ENCODE results near the gene MLIP. TPM values are rescaled to one million over a fixed set of nuclear protein-coding genes. Genes with fewer than 3 reads are reported as not detected.
"Not testable (repeated sequence)": the region's sequence is repeated elsewhere in the genome, so short reads cannot be mapped to it uniquely, and the experiment has no call there.

MLIP gene
- total RNA-seq, 1 experiment from 2014 or later = not detected

DNA sequence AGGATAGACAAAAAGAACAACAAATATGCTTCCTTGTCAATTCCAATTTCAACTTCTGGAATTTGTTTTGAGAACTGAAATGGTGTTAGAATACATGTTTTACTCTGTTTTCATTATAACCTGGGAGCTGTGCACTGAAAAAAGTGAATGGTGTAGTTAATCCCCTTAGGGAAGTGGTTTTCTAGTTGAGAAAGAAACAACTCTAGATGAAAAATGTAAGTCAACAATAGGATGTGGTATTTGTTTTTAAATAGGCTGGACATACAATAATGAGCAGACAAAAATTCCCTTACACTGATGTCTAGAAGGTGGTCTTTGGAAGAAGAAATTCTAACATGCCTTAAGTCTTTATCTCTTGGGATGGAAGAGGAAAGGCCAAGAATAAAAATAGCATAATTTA, 137.1 kb downstream of the MLIP start:
- CTCF ChIA-PET = interaction anchor here (1.7 kb wide), 1 partner anchor 262 kb away, joined by 4 read pairs; no protein-coding TSS in a partner anchor
- Mint-ChIP-seq H3K9me3 (ENCODE audit: unreplicated experiment) (no peaks in the 10 kb centered on the region), H3K4me3 (ENCODE audit: unreplicated experiment) (no peak overlapping the region), H3K36me3 (ENCODE audit: insufficient read depth, unreplicated experiment) (no peaks in the 10 kb centered on the region), H3K4me1 (ENCODE audit: insufficient read depth, unreplicated experiment) (no peaks in the 10 kb centered on the region), H3K27ac (ENCODE audit: low read depth, unreplicated experiment) (no peak overlapping the region), H3K27me3 (ENCODE audit: insufficient read depth, unreplicated experiment) (no peaks in the 10 kb centered on the region)
- TF ChIP-seq CTCF (IDR thresholded peaks at IDR 0.05; ENCODE audit: unreplicated experiment) = no peak
- DNase-seq (ENCODE audit: unreplicated experiment) = no peak
- no TSS peak for BruUV-seq (replicated peaks)
- intact Hi-C loops (cut with micrococcal nuclease) = no loop called here
- POLR2A ChIA-PET = no interaction called here

- BruUV-seq (replicated peaks) = no TSS peak
- no peaks in the 10 kb centered on the region for H3K27me3 Mint-ChIP-seq (ENCODE audit: insufficient read depth, unreplicated experiment)
- DNase-seq (ENCODE audit: unreplicated experiment) = no peak
- H3K4me3 Mint-ChIP-seq (ENCODE audit: unreplicated experiment) = no peak overlapping the region
- H3K27ac Mint-ChIP-seq (ENCODE audit: low read depth, unreplicated experiment) = no peak overlapping the region
- ChIA-PET CTCF (interaction anchor here (1.7 kb wide), 1 partner anchor 262 kb away, joined by 4 read pairs; no protein-coding TSS in a partner anchor), POLR2A (no interaction called here)
- no peaks in the 10 kb centered on the region for H3K9me3 Mint-ChIP-seq (ENCODE audit: unreplicated experiment)
- H3K36me3 Mint-ChIP-seq (ENCODE audit: insufficient read depth, unreplicated experiment) = no peaks in the 10 kb centered on the region
- no peak for TF ChIP-seq CTCF (IDR thresholded peaks at IDR 0.05; ENCODE audit: unreplicated experiment)
- no peaks in the 10 kb centered on the region for H3K4me1 Mint-ChIP-seq (ENCODE audit: insufficient read depth, unreplicated experiment)
- intact Hi-C loops (cut with micrococcal nuclease) = no loop called here
These were observed 137.8 kb downstream of the MLIP start for GRCh38 chr6:54248994-54249393.

GRCh38 chr6:54249812-54250211, 138.6 kb downstream of the MLIP start:
- CTCF ChIA-PET = interaction anchor here (0.7 to 1.7 kb wide), 2 partner anchors 170 to 263 kb away, joined by 3 to 4 read pairs; no protein-coding TSS in a partner anchor
- H3K9me3 Mint-ChIP-seq (ENCODE audit: unreplicated experiment); DNase-seq (ENCODE audit: unreplicated experiment); H3K4me1 Mint-ChIP-seq (ENCODE audit: insufficient read depth, unreplicated experiment); BruUV-seq (replicated peaks); H3K36me3 Mint-ChIP-seq (ENCODE audit: insufficient read depth, unreplicated experiment); POLR2A ChIA-PET; H3K27me3 Mint-ChIP-seq (ENCODE audit: insufficient read depth, unreplicated experiment); H3K27ac Mint-ChIP-seq (ENCODE audit: low read depth, unreplicated experiment); intact Hi-C loops (cut with micrococcal nuclease); H3K4me3 Mint-ChIP-seq (ENCODE audit: unreplicated experiment): not testable (repeated sequence)

DNA sequence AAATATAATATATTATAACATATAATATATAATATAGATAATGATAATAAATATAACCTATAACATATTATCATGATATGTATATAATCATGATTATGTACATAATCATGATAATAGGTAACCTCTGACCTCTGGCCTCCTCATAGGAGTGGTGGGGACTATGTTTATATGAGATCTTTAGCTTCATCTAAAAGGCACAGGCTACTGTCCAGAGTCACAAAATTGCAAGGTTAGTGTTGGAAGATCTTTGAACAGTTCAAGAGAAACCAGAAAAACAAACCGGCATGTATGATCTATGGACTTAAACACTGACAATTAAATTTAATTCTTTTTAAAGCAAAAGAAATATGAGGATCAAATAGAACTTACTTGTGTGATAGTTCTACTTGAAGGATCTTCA, 141.3 kb downstream of the MLIP start:
- CTCF ChIA-PET = no interaction called here
- H3K27me3 Mint-ChIP-seq (ENCODE audit: insufficient read depth, unreplicated experiment) = no peaks in the 10 kb centered on the region
- no peaks in the 10 kb centered on the region for H3K4me1 Mint-ChIP-seq (ENCODE audit: insufficient read depth, unreplicated experiment)
- intact Hi-C loops (cut with micrococcal nuclease) = no loop called here
- TF ChIP-seq CTCF (IDR thresholded peaks at IDR 0.05; ENCODE audit: unreplicated experiment) = no peak
- POLR2A ChIA-PET = no interaction called here
- H3K9me3 Mint-ChIP-seq (ENCODE audit: unreplicated experiment) = no peaks in the 10 kb centered on the region
- no peak for DNase-seq (ENCODE audit: unreplicated experiment)
- no TSS peak for BruUV-seq (replicated peaks)
- H3K4me3 Mint-ChIP-seq (ENCODE audit: unreplicated experiment) = no peak overlapping the region
- no peaks in the 10 kb centered on the region for H3K36me3 Mint-ChIP-seq (ENCODE audit: insufficient read depth, unreplicated experiment)
- no peak overlapping the region for H3K27ac Mint-ChIP-seq (ENCODE audit: low read depth, unreplicated experiment)

- no peak for TF ChIP-seq CTCF (IDR thresholded peaks at IDR 0.05; ENCODE audit: unreplicated experiment)
- Mint-ChIP-seq H3K4me1 (ENCODE audit: insufficient read depth, unreplicated experiment) (no peaks in the 10 kb centered on the region), H3K9me3 (ENCODE audit: unreplicated experiment) (no peaks in the 10 kb centered on the region), H3K36me3 (ENCODE audit: insufficient read depth, unreplicated experiment) (no peaks in the 10 kb centered on the region), H3K27ac (ENCODE audit: low read depth, unreplicated experiment) (no peak overlapping the region), H3K27me3 (ENCODE audit: insufficient read depth, unreplicated experiment) (no peaks in the 10 kb centered on the region), H3K4me3 (ENCODE audit: unreplicated experiment) (no peak overlapping the region)
- no TSS peak for BruUV-seq (replicated peaks)
- POLR2A ChIA-PET = no interaction called here
- no peak for DNase-seq (ENCODE audit: unreplicated experiment)
- CTCF ChIA-PET = interaction anchor here (0.7 to 2.6 kb wide), 2 partner anchors 8 to 15 kb away, joined by 3 to 8 read pairs; no protein-coding TSS in a partner anchor
- intact Hi-C loops (cut with micrococcal nuclease) = no loop called here
These were observed 141.7 kb downstream of the MLIP start for GRCh38 chr6:54252916-54253315.

Data from MCF 10A (cell line).